Subcutaneous abdominal adipose tissue (tissue), 5 donors: ENCODE measurements around the gene CWF19L1.

ENCODE experiments used
- H3K27ac ChIP-seq: one replicate; pipeline ENCODE4 v1.7.0; 2013; ENCODE audit warnings: low read depth, mild to moderate bottlenecking, inconsistent platforms, low read length, moderate library complexity
- H3K27me3 ChIP-seq, 5 donors: one replicate each; pipeline ENCODE4 v1.7.0; 2013; ENCODE audit warnings: low read length in 5 of 5, inconsistent platforms in 1 of 5; ENCODE audit not compliant: control insufficient read depth in 5 of 5, insufficient read depth in 4 of 5
- H3K36me3 ChIP-seq, 5 donors: one replicate each; pipeline ENCODE4 v1.7.0; 2013; ENCODE audit warnings: low read length in 5 of 5; ENCODE audit not compliant: control insufficient read depth in 5 of 5, insufficient read depth in 5 of 5
- H3K4me1 ChIP-seq, 5 donors: one replicate each; pipeline ENCODE4 v1.7.0; 2013; ENCODE audit warnings: low read length in 5 of 5, mild to moderate bottlenecking in 3 of 5, moderate library complexity in 1 of 5; ENCODE audit not compliant: control insufficient read depth in 5 of 5, insufficient read depth in 5 of 5
- H3K4me3 ChIP-seq, 5 donors: one replicate each; pipeline ENCODE4 v1.7.0; 2013; ENCODE audit warnings: low read length in 5 of 5, low read depth in 1 of 5
- H3K9ac ChIP-seq, 5 donors: one replicate each; pipeline ENCODE4 v1.7.0; 2013; ENCODE audit warnings: low read length in 5 of 5, mild to moderate bottlenecking in 4 of 5, moderate library complexity in 3 of 5
- H3K9me3 ChIP-seq, 5 donors: one replicate each; pipeline ENCODE4 v1.7.0; 2013; ENCODE audit warnings: low read length in 5 of 5; ENCODE audit not compliant: control insufficient read depth in 5 of 5
- donor health status: healthy.
- donor health status: healthy.
- donor health status: healthy.
- donor health status: healthy.
- donor health status: healthy.

Gene CWF19L1

GRCh38 chr10:100265821-100266485 lies 1.5 kb downstream of the CWF19L1 start:
- H3K4me3 ChIP-seq, result peak overlapping the region in 2 of 5 donors; percentile 100
- H3K9ac ChIP-seq, result peak overlapping the region in 1 of 5 donors; percentile 30
- no peaks in the 10 kb centered on the region for H3K9me3 ChIP-seq
- H3K27ac ChIP-seq, result no peak overlapping the region
- peaks cover 0 to 21% (median 19%) of the 10 kb centered on the region in 5 donors for H3K4me1 ChIP-seq
- no peaks in the 10 kb centered on the region for H3K27me3 ChIP-seq
- peaks cover 0 to 6% (median 4%) of the 10 kb centered on the region in 5 donors for H3K36me3 ChIP-seq

DNA sequence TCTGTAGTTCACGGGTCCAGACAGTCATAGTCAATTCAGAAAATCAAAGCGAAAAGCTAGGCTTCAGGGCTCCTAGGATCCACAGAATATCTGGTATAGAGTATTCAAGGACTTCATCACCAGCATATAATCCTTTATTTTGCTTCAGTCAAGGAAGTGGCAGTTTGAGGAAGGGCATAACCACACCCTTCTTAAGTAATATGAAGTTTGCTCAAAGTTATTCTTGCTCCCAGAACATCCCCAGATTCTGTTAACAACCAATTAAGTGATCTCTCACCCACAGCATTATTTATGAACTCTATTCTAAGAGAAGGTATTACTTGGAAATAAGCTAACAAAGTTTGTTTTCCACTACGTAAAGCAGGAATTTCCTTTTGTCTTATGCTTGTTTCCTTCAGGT lies 13.2 kb downstream of the CWF19L1 start:
- Histone ChIP-seq H3K4me3 (no peak overlapping the region), H3K27me3 (no peaks in the 10 kb centered on the region), H3K27ac (no peak overlapping the region), H3K9ac (no peak overlapping the region), H3K9me3 (no peaks in the 10 kb centered on the region), H3K36me3 (peaks cover 41 to 82% (median 53%) of the 10 kb centered on the region in 5 donors), H3K4me1 (no peaks in the 10 kb centered on the region)

DNA sequence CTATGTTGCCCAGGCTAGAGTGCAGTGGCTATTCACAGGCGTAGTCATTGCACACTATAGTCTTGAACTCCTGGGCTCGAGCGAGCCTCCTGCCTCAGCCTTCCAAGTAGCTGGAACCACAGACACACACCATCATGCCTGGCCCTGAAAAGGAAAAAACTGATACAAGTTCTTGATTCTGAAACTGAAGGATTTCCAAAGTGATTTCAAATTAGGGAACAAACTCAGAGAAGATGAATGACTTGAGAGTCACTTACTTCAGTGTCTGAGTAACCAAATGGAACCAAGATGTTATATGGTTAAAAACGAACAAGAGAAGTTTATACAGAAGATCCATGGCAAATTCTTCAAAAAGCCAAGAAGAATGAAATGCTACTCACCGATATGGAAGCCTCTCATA lies 14.4 kb downstream of the CWF19L1 start:
- Histone ChIP-seq H3K4me3 (no peak overlapping the region), H3K36me3 (peaks cover 36 to 85% (median 64%) of the 10 kb centered on the region in 5 donors), H3K4me1 (no peaks in the 10 kb centered on the region), H3K27ac (no peak overlapping the region), H3K9me3 (no peaks in the 10 kb centered on the region), H3K27me3 (no peaks in the 10 kb centered on the region), H3K9ac (no peak overlapping the region)

DNA sequence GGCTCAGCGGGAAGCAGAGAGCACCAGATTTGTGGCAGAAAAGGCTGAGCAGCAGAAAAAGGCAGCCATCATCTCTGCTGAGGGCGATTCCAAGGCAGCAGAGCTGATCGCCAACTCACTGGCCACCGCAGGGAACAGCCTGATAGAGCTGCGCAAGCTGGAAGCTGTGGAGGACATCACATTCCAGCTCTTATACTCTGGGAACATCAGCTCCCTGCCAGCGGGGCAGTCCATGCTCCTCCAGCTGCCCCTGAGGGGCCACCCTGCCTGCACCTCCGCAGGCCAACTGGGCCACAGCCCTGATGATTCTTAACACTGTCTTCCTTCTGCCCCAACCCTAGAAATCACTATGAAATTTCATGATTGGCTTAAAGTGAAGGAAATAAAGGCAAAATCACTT lies 18.6 kb downstream of the CWF19L1 start:
- H3K4me1 ChIP-seq, result no peaks in the 10 kb centered on the region
- no peak overlapping the region for H3K27ac ChIP-seq
- H3K36me3 ChIP-seq, result peaks cover 41 to 86% (median 61%) of the 10 kb centered on the region in 5 donors
- no peak overlapping the region for H3K4me3 ChIP-seq
- H3K9ac ChIP-seq, result no peak overlapping the region
- no peaks in the 10 kb centered on the region for H3K9me3 ChIP-seq
- H3K27me3 ChIP-seq, result no peaks in the 10 kb centered on the region

DNA sequence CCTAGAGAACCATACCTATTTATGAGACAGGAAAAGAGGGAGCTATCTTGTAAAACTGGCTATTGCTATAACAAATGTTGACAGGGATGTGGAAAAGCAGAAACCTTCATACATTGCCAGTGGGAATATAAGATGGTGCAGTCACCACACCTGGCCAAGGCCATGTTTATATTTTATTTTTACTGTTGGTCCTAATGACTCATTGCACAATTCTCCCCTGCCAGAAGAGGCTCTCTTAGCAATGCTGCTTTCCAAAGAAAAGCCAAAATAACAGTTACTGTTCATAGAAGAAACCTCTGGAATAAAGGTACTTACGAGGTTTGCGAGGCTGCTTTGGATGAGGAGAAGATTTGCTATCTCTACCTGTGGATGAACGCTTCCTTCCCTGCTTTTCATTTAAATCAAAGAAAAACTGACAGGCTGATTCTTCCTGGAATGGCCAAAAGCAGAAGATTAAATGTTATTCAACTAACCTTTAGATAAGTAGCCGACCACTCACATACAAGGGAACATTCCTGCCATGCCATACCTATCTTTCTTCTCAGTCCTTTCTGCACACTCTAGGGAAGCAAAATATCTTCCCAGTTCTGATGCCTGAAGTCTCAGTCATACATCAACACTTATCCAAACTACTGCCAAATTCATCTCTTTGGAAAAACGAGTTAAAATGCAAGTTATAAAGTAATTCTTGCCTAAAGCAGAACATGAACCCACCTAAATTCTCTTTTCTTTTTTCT lies 21.8 kb downstream of the CWF19L1 start:
- no peak overlapping the region for H3K27ac ChIP-seq
- H3K4me3 ChIP-seq, result no peak overlapping the region
- H3K36me3 ChIP-seq, result peaks cover 48 to 88% (median 63%) of the 10 kb centered on the region in 5 donors
- H3K9ac ChIP-seq, result no peak overlapping the region
- no peaks in the 10 kb centered on the region for H3K9me3 ChIP-seq
- no peaks in the 10 kb centered on the region for H3K27me3 ChIP-seq
- no peaks in the 10 kb centered on the region for H3K4me1 ChIP-seq

DNA sequence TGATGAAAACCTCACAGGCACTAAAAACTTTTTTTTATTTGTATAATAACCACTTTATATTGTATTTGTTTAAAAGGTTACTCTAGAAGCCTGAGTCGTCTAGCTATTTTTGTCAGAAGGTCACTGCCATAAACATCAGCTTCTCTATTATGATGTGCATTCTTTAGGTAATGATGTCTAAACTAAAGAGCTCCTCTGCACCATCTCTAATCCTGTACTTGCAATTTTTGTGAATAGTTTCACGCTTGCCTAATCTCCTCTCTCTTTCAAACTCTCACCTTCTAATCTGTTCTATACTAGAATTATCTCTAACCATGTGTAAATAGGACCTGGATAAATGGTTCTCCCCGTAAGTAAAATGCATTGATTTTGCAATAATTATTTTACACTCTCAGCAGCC lies 27.6 kb downstream of the CWF19L1 start:
- Histone ChIP-seq H3K9me3 (no peaks in the 10 kb centered on the region), H3K27me3 (no peaks in the 10 kb centered on the region), H3K9ac (no peak overlapping the region), H3K27ac (no peak overlapping the region), H3K36me3 (peaks cover 41 to 87% (median 64%) of the 10 kb centered on the region in 5 donors), H3K4me3 (no peak overlapping the region), H3K4me1 (no peaks in the 10 kb centered on the region)

GRCh38 chr10:100238429-100238828 lies 29.0 kb downstream of the CWF19L1 start:
- H3K27ac ChIP-seq, result no peak overlapping the region
- H3K36me3 ChIP-seq, result peaks cover 44 to 88% (median 68%) of the 10 kb centered on the region in 5 donors
- H3K4me1 ChIP-seq, result no peaks in the 10 kb centered on the region
- H3K9ac ChIP-seq, result no peak overlapping the region
- no peaks in the 10 kb centered on the region for H3K27me3 ChIP-seq
- no peak overlapping the region for H3K4me3 ChIP-seq
- H3K9me3 ChIP-seq, result no peaks in the 10 kb centered on the region

DNA sequence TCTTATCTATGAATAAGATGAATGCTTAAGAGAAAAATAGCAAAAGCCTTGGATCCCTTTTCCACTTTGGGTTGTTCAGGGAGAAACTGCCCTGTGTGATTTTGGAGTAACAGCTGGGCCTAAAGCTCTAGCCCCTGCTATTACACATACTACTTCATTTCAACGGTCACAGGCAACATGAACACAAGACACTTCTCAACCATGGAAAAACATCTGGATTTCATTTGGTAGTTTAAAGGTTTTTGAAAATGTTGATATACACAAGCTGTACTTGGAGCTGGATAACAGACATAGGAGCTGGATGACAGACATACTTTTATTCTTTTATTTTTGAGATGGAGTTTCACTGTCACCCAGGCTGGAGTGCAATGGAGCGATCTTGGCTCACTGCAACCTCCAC lies 35.3 kb downstream of the CWF19L1 start:
- H3K27me3 ChIP-seq, result no peaks in the 10 kb centered on the region
- no peaks in the 10 kb centered on the region for H3K9me3 ChIP-seq
- no peak overlapping the region for H3K9ac ChIP-seq
- no peak overlapping the region for H3K27ac ChIP-seq
- no peak overlapping the region for H3K4me3 ChIP-seq
- peaks cover 23 to 52% (median 46%) of the 10 kb centered on the region in 5 donors for H3K36me3 ChIP-seq
- H3K4me1 ChIP-seq, result peaks cover 0 to 19% (median 18%) of the 10 kb centered on the region in 5 donors

GRCh38 chr10:100229819-100230422 lies 37.5 kb downstream of the CWF19L1 start:
- Histone ChIP-seq H3K27me3 (no peaks in the 10 kb centered on the region), H3K9ac (peak overlapping the region in 4 of 5 donors; percentile 91 to 97 (median 92)), H3K4me3 (peak overlapping the region; percentile 83 to 99 (median 89)), H3K4me1 (peaks cover 0 to 19% (median 18%) of the 10 kb centered on the region in 5 donors), H3K9me3 (no peaks in the 10 kb centered on the region), H3K27ac (peak overlapping the region; percentile 75), H3K36me3 (peaks cover 22 to 38% (median 31%) of the 10 kb centered on the region in 5 donors)

- Histone ChIP-seq H3K9ac (no peak overlapping the region), H3K27me3 (no peaks in the 10 kb centered on the region), H3K27ac (no peak overlapping the region), H3K4me3 (no peak overlapping the region), H3K36me3 (peaks cover 25 to 59% (median 44%) of the 10 kb centered on the region in 5 donors), H3K4me1 (peaks cover 0 to 9% (median 9%) of the 10 kb centered on the region in 5 donors), H3K9me3 (no peaks in the 10 kb centered on the region)
These were observed 43.6 kb downstream of the CWF19L1 start for GRCh38 chr10:100223879-100224278.
